Nephron progenitor cell (in vitro differentiated cells): Measurements from ENCODE around the gene PPP1R13L.

Experiments used
- DNase-seq: peaks from one replicate; pipeline ENCODE4 v3.0.0; 2021
- H3K27ac Mint-ChIP-seq: 2 replicates; pipeline ENCODE4 v1.8.0; 2021; ENCODE audit warnings: mild to moderate bottlenecking, moderate library complexity, mixed read lengths
- H3K27me3 Mint-ChIP-seq: 2 replicates; pipeline ENCODE4 v1.8.0; 2021; ENCODE audit warnings: mild to moderate bottlenecking, low read depth, mixed read lengths; ENCODE audit not compliant: poor library complexity
- H3K36me3 Mint-ChIP-seq: 2 replicates; pipeline ENCODE4 v1.8.0; 2021; ENCODE audit warnings: low read depth, mixed read lengths
- H3K4me1 Mint-ChIP-seq: 2 replicates; pipeline ENCODE4 v1.8.0; 2021; ENCODE audit warnings: mixed read lengths
- H3K4me3 Mint-ChIP-seq: 2 replicates; pipeline ENCODE4 v1.8.0; 2021; ENCODE audit warnings: mild to moderate bottlenecking, moderate library complexity, mixed read lengths
- H3K9me3 Mint-ChIP-seq: 2 replicates; pipeline ENCODE4 v1.8.0; 2021; ENCODE audit warnings: mild to moderate bottlenecking, moderate library complexity, mixed read lengths
- TF ChIP-seq, protein P1 (sequence below): fragments of 200-600 bp; sonication (generic); IDR thresholded peaks from 2 replicates; pipeline ENCODE4 v1.5.0; 2021; ENCODE audit warnings: antibody characterized with exemption

The PPP1R13L gene

DNA sequence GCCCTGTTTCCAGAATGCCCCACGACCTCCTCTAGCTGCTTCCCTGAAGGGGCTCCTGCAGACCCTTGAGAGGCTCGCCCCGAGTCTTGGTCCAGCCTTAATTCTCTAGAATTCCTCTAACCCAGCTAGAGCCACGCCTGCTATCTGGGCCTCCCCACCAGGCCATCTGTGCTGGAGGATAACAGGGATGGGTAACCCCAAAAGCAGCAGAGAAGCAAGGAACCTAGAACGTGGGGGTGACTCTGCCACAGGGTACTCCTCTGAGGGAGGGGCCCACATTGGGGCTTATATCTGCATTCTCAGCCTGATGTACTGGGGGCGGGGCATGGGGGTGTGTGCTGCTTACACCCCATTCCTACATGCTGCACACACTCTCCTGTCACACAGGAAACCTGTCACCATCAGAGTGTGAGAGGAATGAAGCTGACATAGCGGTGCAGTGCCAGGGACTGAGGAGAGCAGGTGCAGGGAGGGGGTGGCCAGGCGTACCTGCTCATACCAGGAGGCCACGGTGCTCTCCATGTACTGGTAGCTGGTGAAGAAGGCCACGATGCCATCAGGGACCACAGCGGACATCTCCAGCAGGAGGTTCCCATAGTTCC is 50.5 kb downstream of the PPP1R13L start:
- Mint-ChIP-seq H3K9me3 (no peaks in the 10 kb centered on the region), H3K27me3 (peaks cover 6% of the 10 kb centered on the region), H3K4me3 (no peak overlapping the region), H3K4me1 (peaks cover 13% of the 10 kb centered on the region), H3K27ac (no peak overlapping the region), H3K36me3 (peaks cover 49% of the 10 kb centered on the region)
- DNase-seq = no peak
- TF ChIP-seq, protein P1, sequence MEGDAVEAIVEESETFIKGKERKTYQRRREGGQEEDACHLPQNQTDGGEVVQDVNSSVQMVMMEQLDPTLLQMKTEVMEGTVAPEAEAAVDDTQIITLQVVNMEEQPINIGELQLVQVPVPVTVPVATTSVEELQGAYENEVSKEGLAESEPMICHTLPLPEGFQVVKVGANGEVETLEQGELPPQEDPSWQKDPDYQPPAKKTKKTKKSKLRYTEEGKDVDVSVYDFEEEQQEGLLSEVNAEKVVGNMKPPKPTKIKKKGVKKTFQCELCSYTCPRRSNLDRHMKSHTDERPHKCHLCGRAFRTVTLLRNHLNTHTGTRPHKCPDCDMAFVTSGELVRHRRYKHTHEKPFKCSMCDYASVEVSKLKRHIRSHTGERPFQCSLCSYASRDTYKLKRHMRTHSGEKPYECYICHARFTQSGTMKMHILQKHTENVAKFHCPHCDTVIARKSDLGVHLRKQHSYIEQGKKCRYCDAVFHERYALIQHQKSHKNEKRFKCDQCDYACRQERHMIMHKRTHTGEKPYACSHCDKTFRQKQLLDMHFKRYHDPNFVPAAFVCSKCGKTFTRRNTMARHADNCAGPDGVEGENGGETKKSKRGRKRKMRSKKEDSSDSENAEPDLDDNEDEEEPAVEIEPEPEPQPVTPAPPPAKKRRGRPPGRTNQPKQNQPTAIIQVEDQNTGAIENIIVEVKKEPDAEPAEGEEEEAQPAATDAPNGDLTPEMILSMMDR = no peak

DNA sequence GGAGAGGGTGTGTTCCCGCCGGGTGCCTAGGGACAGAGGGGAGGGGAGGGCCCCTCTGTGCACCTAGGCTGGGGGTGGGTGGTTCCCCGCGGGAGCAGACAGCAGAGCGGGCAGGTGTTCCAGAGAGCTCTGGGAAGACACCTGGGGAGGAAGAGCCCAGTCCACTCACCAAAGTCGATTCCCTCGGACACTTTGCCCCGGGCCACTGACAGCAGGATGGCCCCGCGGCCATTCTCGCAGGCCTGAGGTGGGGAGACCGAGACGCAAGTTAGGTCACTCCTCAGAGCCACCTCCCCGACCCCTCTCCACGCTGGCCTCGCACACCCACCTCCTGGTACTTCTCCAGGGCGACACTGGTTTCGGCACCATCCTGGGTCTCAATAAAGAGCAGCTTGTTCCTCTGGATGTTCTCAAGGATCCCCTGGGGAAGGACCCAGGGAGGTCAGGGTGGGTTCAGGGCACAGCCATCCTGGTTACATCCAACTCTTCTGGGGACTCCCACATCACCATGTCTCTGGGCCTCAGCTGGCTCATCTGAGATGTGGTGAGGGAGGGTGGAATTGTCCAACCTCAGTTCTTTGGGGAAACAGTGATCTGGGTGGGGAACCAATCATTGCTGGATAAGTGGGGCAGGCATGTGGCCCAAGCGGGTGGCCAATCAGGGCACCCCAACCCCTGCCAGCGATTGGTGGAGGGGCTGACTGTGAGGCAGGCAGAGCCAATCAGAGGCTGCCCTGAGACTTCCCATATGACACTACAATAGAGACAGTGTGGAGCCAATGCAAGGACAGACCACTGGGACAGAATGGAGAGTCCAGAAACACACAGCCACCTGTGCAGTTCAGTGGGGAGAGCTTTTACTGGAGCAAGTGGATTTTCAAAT is 51.7 kb downstream of the PPP1R13L start:
- Mint-ChIP-seq H3K27me3 (peaks cover 6% of the 10 kb centered on the region), H3K9me3 (no peaks in the 10 kb centered on the region), H3K36me3 (peaks cover 38% of the 10 kb centered on the region), H3K4me3 (no peak overlapping the region), H3K27ac (no peak overlapping the region), H3K4me1 (peaks cover 3% of the 10 kb centered on the region)
- TF ChIP-seq, protein P1 = no peak
- DNase-seq = no peak

DNA sequence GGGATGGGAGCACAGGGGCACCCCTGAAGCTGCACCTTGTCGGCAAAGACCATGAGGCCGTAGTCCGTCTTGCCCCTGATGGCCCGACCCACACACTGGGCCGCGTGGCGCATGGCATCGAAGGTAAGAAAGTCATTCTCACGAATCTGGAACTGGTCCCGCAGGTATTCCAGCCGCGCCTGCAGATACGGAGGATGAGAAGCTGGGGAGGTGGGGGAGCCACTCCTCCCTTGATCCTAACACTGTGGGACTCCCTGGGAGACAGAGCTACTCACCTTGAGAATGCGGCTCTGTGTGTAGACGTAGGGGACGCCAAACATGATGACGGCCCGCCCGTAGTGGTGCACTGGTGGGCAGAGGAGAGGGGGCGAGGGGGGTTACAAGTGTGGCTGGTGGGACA is 52.4 kb downstream of the PPP1R13L start:
- Mint-ChIP-seq H3K9me3 (no peaks in the 10 kb centered on the region), H3K27me3 (peaks cover 4% of the 10 kb centered on the region), H3K36me3 (peaks cover 31% of the 10 kb centered on the region), H3K4me3 (no peak overlapping the region), H3K27ac (no peak overlapping the region), H3K4me1 (no peaks in the 10 kb centered on the region)
- DNase-seq = no peak
- TF ChIP-seq, protein P1 = no peak

DNA sequence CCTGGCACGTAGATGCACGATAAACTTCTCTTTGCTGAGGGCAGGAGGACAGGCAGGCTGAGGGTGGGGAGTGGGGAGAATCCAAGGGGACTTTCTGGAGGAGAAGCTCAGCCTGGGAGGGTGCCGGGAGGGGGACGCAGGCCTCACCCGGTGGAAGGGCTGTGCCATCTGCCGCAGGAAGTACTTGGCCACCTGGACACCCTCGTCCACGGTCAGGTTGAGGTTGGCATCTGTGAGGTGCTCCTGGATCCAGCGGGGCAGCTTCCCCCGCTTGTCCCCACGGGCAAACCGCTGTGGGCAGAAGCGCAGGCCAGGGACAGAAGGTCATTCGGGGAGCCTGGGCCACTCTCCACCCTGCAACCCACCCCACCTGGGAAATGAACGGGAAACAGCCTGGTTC is 52.8 kb downstream of the PPP1R13L start:
- no peak overlapping the region for H3K4me3 Mint-ChIP-seq
- peaks cover 4% of the 10 kb centered on the region for H3K27me3 Mint-ChIP-seq
- no peak for DNase-seq
- H3K27ac Mint-ChIP-seq = no peak overlapping the region
- H3K4me1 Mint-ChIP-seq = no peaks in the 10 kb centered on the region
- no peaks in the 10 kb centered on the region for H3K9me3 Mint-ChIP-seq
- peaks cover 27% of the 10 kb centered on the region for H3K36me3 Mint-ChIP-seq
- TF ChIP-seq, protein P1 = no peak

DNA sequence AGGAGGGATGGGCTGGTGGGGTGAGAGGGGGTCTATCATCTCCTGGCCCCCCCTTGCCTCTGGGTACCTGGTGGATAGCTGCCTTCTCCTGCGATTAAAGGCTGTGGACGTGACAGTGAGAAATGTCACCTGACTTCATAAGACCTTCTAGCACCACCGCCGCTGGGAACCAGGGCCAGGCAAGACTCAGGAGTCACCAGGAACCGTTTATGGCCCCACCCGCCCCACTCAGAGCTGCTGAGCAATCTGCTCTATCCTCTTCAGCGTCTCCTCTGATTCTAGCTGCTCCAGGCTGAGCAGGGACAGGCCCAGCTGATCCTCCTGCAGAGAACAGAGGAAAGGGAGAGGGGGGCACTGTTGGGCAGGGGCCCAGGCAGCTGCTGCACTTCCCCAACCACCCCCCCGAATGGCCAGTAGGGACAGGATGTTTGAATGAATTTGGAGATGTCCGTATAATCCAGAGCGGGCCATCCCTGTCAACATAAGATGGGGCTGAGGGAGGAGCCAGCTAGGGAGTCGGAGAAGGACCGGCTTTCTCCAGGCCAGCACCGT is 53.4 kb downstream of the PPP1R13L start:
- H3K27ac Mint-ChIP-seq = no peak overlapping the region
- H3K4me3 Mint-ChIP-seq = no peak overlapping the region
- TF ChIP-seq, protein P1 = no peak
- no peaks in the 10 kb centered on the region for H3K9me3 Mint-ChIP-seq
- DNase-seq = no peak
- peaks cover 22% of the 10 kb centered on the region for H3K36me3 Mint-ChIP-seq
- H3K27me3 Mint-ChIP-seq = peaks cover 8% of the 10 kb centered on the region
- H3K4me1 Mint-ChIP-seq = no peaks in the 10 kb centered on the region
